ENCODE results near the gene CDH9. TPM values are rescaled to one million over a fixed set of nuclear protein-coding genes. Genes with fewer than 3 reads are reported as not detected.

The CDH9 gene
- total RNA-seq, 3 donors from 2014 or later = not detected

DNA sequence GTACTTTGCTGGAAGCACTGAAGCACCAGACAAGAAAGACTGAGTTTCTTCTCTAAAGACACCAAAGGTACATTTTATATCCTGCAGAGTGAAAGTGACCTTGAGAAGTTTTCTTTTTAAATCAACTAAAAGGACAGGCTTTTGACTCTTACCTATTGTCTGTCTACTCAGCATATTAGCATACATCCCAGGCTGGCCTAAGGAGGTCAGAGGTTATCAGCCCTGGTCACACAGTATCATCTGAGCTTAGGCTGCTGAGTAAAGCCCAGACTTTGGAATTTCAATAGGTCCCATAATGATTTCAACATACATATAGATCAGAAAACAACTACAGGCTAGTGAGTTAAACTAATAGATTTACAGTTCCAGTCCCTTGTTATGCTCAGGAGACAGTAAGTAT lies 10.1 kb upstream of the CDH9 start:
- ATAC-seq = no peak
- H3K9me3 ChIP-seq = peaks cover 7% of the 10 kb centered on the region
- H3K4me1 ChIP-seq (ENCODE audit: low read depth) = no peaks in the 10 kb centered on the region
- no peaks in the 10 kb centered on the region for H3K36me3 ChIP-seq (ENCODE audit: low read depth)
- TF ChIP-seq, protein P1, sequence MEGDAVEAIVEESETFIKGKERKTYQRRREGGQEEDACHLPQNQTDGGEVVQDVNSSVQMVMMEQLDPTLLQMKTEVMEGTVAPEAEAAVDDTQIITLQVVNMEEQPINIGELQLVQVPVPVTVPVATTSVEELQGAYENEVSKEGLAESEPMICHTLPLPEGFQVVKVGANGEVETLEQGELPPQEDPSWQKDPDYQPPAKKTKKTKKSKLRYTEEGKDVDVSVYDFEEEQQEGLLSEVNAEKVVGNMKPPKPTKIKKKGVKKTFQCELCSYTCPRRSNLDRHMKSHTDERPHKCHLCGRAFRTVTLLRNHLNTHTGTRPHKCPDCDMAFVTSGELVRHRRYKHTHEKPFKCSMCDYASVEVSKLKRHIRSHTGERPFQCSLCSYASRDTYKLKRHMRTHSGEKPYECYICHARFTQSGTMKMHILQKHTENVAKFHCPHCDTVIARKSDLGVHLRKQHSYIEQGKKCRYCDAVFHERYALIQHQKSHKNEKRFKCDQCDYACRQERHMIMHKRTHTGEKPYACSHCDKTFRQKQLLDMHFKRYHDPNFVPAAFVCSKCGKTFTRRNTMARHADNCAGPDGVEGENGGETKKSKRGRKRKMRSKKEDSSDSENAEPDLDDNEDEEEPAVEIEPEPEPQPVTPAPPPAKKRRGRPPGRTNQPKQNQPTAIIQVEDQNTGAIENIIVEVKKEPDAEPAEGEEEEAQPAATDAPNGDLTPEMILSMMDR (IDR thresholded peaks at IDR 0.05) = no peak
- H3K4me3 ChIP-seq = no peak overlapping the region
- intact Hi-C loops (cut with DNase I, micrococcal nuclease) = no loop called here
- no peak for DNase-seq

DNA sequence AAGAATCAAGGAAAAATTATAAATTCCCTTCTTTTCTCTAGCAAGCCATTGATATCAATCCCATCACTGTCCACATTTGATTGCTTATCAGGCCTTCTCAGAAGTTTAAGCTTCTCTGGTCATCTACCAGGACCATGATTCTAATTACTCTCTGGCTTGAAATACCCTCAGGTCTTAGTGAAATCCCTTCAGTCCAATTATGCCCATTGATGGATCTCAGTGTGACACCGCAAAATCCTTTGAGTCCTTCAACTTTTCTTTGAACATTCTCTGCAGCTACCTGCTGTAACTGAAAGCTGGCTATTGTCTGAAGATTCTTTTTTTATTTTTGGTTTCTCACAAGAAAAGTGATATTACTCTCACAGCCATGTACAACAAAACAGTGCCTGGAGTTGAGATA lies 3.0 kb upstream of the CDH9 start:
- H3K4me1 ChIP-seq (ENCODE audit: low read depth) = no peaks in the 10 kb centered on the region
- intact Hi-C loops (cut with DNase I, micrococcal nuclease) = no loop called here
- H3K9me3 ChIP-seq = peaks cover 17% of the 10 kb centered on the region
- H3K4me3 ChIP-seq = no peak overlapping the region
- ATAC-seq (no peak), DNase-seq (no peak)
- TF ChIP-seq, protein P1 (IDR thresholded peaks at IDR 0.05) = no peak
- H3K36me3 ChIP-seq (ENCODE audit: low read depth) = no peaks in the 10 kb centered on the region

DNA sequence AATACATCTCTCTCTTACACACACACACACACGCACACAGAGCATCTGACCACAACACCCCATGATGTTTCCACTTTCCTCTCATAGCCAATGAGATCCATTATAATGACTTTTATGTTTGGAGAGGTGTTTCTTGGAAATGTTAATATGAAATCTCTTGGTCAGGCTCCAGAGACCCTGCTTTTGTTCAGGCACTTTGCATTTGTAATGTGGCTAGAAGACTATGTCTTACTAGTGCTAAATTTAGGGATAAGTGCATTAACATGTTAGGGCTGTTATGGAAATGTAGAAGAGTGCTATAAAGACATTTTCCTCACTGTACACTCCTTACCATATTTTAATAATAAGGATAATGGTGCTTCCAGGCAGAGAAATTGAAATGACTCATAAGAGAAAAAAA lies 3.8 kb downstream of the CDH9 start:
- no peaks in the 10 kb centered on the region for H3K4me1 ChIP-seq (ENCODE audit: low read depth)
- TF ChIP-seq, protein P1 (IDR thresholded peaks at IDR 0.05) = no peak
- intact Hi-C loops (cut with DNase I, micrococcal nuclease) = no loop called here
- DNase-seq (no peak), ATAC-seq (no peak)
- no peaks in the 10 kb centered on the region for H3K36me3 ChIP-seq (ENCODE audit: low read depth)
- H3K4me3 ChIP-seq = no peak overlapping the region
- H3K9me3 ChIP-seq = peaks cover 14% of the 10 kb centered on the region

DNA sequence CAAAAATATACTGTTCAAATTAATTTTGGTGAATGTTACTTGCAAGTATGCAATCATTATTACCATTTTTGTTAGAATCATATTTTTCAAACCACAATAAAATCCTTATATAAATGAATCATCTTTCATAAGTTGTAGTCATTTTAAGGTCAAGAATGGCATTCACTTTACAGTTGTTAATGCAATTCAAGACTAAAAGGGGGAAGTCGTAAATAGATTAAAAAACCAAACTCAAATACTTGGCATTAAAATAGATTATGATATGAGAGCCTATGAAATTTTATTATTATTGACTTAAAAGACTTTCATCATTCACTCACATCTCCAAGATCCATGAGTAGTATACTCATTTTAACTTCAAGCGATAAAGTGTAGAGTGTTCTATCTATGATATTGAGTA lies 11.6 kb downstream of the CDH9 start:
- Histone ChIP-seq H3K9me3 (peaks cover 26% of the 10 kb centered on the region), H3K4me1 (ENCODE audit: low read depth) (no peaks in the 10 kb centered on the region), H3K4me3 (no peak overlapping the region), H3K36me3 (ENCODE audit: low read depth) (no peaks in the 10 kb centered on the region)
- ATAC-seq = no peak
- TF ChIP-seq, protein P1 (IDR thresholded peaks at IDR 0.05) = no peak
- DNase-seq = no peak
- intact Hi-C loops (cut with DNase I, micrococcal nuclease) = no loop called here

DNA sequence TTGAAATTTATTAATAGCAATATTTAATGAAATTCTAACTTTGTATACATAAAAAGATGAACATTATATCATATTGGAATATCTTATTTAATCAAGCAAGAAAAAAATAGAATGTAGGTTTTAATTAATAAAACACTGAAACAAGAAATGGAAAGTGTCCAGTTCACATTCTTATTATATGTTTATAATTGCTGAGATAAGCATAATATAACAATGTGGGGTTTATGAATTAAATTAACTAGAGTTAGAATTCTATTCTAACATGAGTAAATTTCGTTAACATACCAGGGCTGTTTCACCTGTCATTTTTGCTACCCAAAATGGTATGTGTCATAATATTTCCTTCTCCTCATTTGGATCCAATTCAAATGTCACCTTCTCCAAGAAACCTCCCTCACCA lies 12.3 kb downstream of the CDH9 start:
- Histone ChIP-seq H3K36me3 (ENCODE audit: low read depth) (no peaks in the 10 kb centered on the region), H3K4me1 (ENCODE audit: low read depth) (no peaks in the 10 kb centered on the region), H3K9me3 (peaks cover 28% of the 10 kb centered on the region), H3K4me3 (no peak overlapping the region)
- TF ChIP-seq, protein P1 (IDR thresholded peaks at IDR 0.05) = no peak
- intact Hi-C loops (cut with DNase I, micrococcal nuclease) = no loop called here
- DNase-seq (no peak), ATAC-seq (no peak)

DNA sequence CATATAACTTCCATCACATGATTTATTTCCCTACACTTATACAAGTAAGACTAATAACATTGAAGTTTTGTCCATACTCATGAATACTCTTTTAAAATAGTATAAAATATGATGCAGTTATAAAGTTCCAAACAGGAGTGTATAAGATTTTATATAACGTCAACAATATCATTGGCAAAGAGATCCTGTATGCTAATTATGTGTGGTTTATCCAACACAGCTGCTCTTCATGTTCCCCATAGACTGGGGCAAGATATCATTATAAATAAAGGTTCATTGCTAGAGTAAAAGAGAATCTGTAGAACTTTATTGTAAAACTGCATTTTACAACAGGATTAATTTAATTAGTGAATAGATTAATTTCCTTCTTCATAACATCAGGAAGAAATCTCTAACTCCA lies 16.9 kb downstream of the CDH9 start:
- TF ChIP-seq, protein P1 (IDR thresholded peaks at IDR 0.05) = no peak
- intact Hi-C loops (cut with DNase I, micrococcal nuclease) = no loop called here
- Histone ChIP-seq H3K36me3 (ENCODE audit: low read depth) (no peaks in the 10 kb centered on the region), H3K4me3 (no peak overlapping the region), H3K9me3 (peaks cover 36% of the 10 kb centered on the region), H3K4me1 (ENCODE audit: low read depth) (no peaks in the 10 kb centered on the region)
- no peak for ATAC-seq
- DNase-seq = no peak
